B cell (primary cell): ENCODE results near the gene EFR3B. TPM values are rescaled to one million over a fixed set of nuclear protein-coding genes. Genes with fewer than 3 reads are reported as not detected.

Source experiments
- ATAC-seq: fragments of 200-7000 bp; cut with Tn5 transposase; one replicate; pipeline ENCODE4 v1.10.0; 2021; ENCODE audit warnings: low read depth, mild to moderate bottlenecking, moderate number of reproducible peaks, moderate library complexity
- CTCF ChIA-PET: fragments of 350-600 bp; sonication (Branson Sonifier 250); formaldehyde crosslinking; loops from one replicate; lab custom pipeline; 2021; ENCODE audit warnings: antibody characterized with exemption, inconsistent platforms; lab: Charles Lee
- POLR2A ChIA-PET: fragments of 350-600 bp; sonication (Branson Sonifier 250); formaldehyde crosslinking; loops from one replicate; lab custom pipeline; 2021; ENCODE audit warnings: antibody characterized with exemption; lab: Charles Lee
- DNase-seq: peaks from one replicate; pipeline ENCODE4 v3.0.0; 2013
- H2AFZ ChIP-seq: 2 replicates; pipeline ENCODE4 v1.6.1; 2012; ENCODE audit warnings: mild to moderate bottlenecking, low read depth, low read length; ENCODE audit not compliant: insufficient read depth, poor library complexity, severe bottlenecking
- H3K27ac ChIP-seq, 2 donors: 1 replicate in 1 of 2; 2 replicates in 1 of 2; pipeline ENCODE4 v1.5.1; 2012 to 2013; ENCODE audit warnings: low read length in 2 of 2, mild to moderate bottlenecking in 2 of 2, moderate library complexity in 1 of 2
- H3K27me3 ChIP-seq, 4 experiments: fragments of 200-600 bp in 1 of 4; sonication (generic) in 1 of 4; replicated peaks in 1 of 4; 1 replicate in 2 of 4; 2 replicates in 2 of 4; pipeline versions ENCODE4 v1.6.1 to v1.7.0; 2013 to 2016; ENCODE audit warnings: low read length in 3 of 4, mild to moderate bottlenecking in 2 of 4, mixed read lengths in 1 of 4, moderate library complexity in 1 of 4; ENCODE audit not compliant: insufficient read depth in 4 of 4, control insufficient read depth in 3 of 4; ENCODE audit errors: control extremely low read depth in 1 of 4
- H3K36me3 ChIP-seq, 2 experiments: replicated peaks in 1 of 2; 1 replicate in 1 of 2; 2 replicates in 1 of 2; pipeline versions ENCODE4 v1.6.1 to v1.7.1; 2013; ENCODE audit warnings: low read length in 1 of 2; ENCODE audit not compliant: insufficient read depth in 2 of 2, control insufficient read depth in 1 of 2; ENCODE audit errors: control extremely low read depth in 1 of 2, extremely low read depth in 1 of 2
- H3K4me1 ChIP-seq, 2 donors: fragments of 200-600 bp in 1 of 2; sonication (generic) in 1 of 2; 1 replicate in 1 of 2; 2 replicates in 1 of 2; pipeline versions ENCODE4 v1.5.1 to v1.6.1; 2013 to 2017; ENCODE audit warnings: low read length in 2 of 2; ENCODE audit not compliant: control insufficient read depth in 2 of 2, insufficient read depth in 2 of 2
- H3K4me2 ChIP-seq: replicated peaks from 2 replicates; pipeline ENCODE3; 2012; ENCODE audit warnings: mild to moderate bottlenecking, low read depth, low read length; ENCODE audit not compliant: poor library complexity, severe bottlenecking
- H3K4me3 ChIP-seq, 5 experiments: fragments of 200-600 bp in 1 of 5; sonication (generic) in 1 of 5; 1 replicate in 3 of 5; 2 replicates in 2 of 5; pipeline versions ENCODE4 v1.5.1 to v1.7.0; 2011 to 2016; ENCODE audit warnings: low read length in 4 of 5, mild to moderate bottlenecking in 4 of 5, low read depth in 2 of 5, control low read depth in 1 of 5, moderate library complexity in 1 of 5; ENCODE audit not compliant: insufficient read depth in 1 of 5; ENCODE audit errors: control extremely low read depth in 1 of 5, extremely low read depth in 1 of 5
- H3K79me2 ChIP-seq: fragments of 200-600 bp; sonication (generic); one replicate; pipeline ENCODE4 v1.6.0; 2016; ENCODE audit warnings: low read length; ENCODE audit not compliant: control insufficient read depth, insufficient read depth
- H3K9ac ChIP-seq: fragments of 200-600 bp; sonication (generic); 2 replicates; pipeline ENCODE4 v1.6.1; 2017; ENCODE audit warnings: mild to moderate bottlenecking, low read length, moderate library complexity
- H3K9me3 ChIP-seq, 3 donors: one replicate each; pipeline versions ENCODE4 v1.6.1 to v1.7.1; 2013; ENCODE audit warnings: low read length in 2 of 3; ENCODE audit not compliant: control insufficient read depth in 2 of 3, insufficient read depth in 1 of 3; ENCODE audit errors: control extremely low read depth in 1 of 3
- H4K20me1 ChIP-seq: 2 replicates; pipeline ENCODE4 v1.6.0; 2012; ENCODE audit warnings: mild to moderate bottlenecking, low read length; ENCODE audit not compliant: insufficient read depth, control insufficient read depth, poor library complexity, severe bottlenecking
- H3K27ac Mint-ChIP-seq: one replicate; pipeline ENCODE4 v1.8.0; 2021; ENCODE audit warnings: mixed read lengths
- H3K27me3 Mint-ChIP-seq: one replicate; pipeline ENCODE4 v1.8.0; 2021; ENCODE audit warnings: mixed read lengths
- H3K4me1 Mint-ChIP-seq: one replicate; pipeline ENCODE4 v1.8.0; 2021; ENCODE audit warnings: mixed read lengths
- H3K4me3 Mint-ChIP-seq: one replicate; pipeline ENCODE4 v1.8.0; 2021; ENCODE audit warnings: mixed read lengths
- H3K9me3 Mint-ChIP-seq: one replicate; pipeline ENCODE4 v1.8.0; 2022; ENCODE audit warnings: mixed read lengths; ENCODE audit not compliant: insufficient read depth
- EZH2 ChIP-seq: IDR thresholded peaks from 2 replicates; pipeline ENCODE4 v1.6.1; 2012; ENCODE audit warnings: borderline replicate concordance, low read depth, mild to moderate bottlenecking, moderate library complexity, low read length; ENCODE audit not compliant: insufficient read depth, poor library complexity, severe bottlenecking
- WGBS: methylation state at CpG from one replicate; pipeline ENCODE4 v1.1.5; 2013; ENCODE audit warnings: missing lambda C conversion rate; ENCODE audit not compliant: insufficient coverage; 5-methylcytosine and 5-hydroxymethylcytosine counted together
- intact Hi-C: fragments of 100-400 bp; cut with micrococcal nuclease; formaldehyde crosslinking; loops from one replicate; pipeline ENCODE4 v1.10.0; 2022
- polyA plus RNA-seq: library from polyadenylated mRNA; depleted of rRNA; stranded (reverse); fragments of >200 nt; gene quantifications from 2 replicates; pipeline ENCODE4 v1.2.3, GENCODE V29; 2012
- total RNA-seq, 2 donors: library from RNA; stranded (reverse); fragments of 120-200 nt in 1 of 2; gene quantifications; 1 replicate in 1 of 2; 2 replicates in 1 of 2; pipeline versions ENCODE4 v1.2.3 to v1.2.4, GENCODE V29; 2013 to 2022
- TF ChIP-seq, protein P1 (sequence below): fragments of 200-600 bp; IDR thresholded peaks from one replicate; pipeline ENCODE4 v1.8.0; 2022; ENCODE audit warnings: antibody characterized with exemption, mild to moderate bottlenecking

EFR3B gene
- total and polyA plus RNA-seq, 2 donors (not counting 1 experiment from before 2014, with no cell fraction given): 0.15 TPM; not detected in 1

DNA sequence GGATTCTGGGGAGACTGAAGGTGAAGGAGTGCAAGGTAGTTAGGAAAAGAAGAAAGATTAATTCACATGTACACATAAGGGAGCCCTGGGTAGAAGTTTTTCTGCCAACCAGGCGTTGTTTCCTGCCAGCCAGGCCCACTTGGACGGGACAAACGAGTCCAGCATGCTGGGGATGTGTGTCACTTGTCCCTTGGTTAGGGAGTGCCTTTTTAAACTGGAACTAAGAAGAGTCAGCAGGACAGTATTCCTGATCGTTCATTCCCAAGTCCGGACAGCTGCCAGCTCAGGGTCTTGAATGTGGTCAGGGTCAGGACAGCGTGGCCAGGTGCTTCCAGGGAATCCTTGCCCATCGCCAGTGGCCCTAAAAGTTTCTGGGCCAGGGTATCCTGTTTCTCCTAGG lies 83.3 kb downstream of the EFR3B start:
- intact Hi-C loops: loop anchor here (5.0 kb wide), 2 partner anchors 83 to 298 kb away; partner anchors contain the start of gene EFR3B
- no peaks in the 10 kb centered on the region for H3K9me3 Mint-ChIP-seq
- WGBS: 95% methylated on average over 7 of the region's 7 CpGs
- Histone ChIP-seq H3K27ac (no peak overlapping the region), H3K36me3 (no peaks in the 10 kb centered on the region), H3K4me3 (no peak overlapping the region), H2AFZ (no peak overlapping the region), H3K9me3 (peaks cover 0 to 4% (median 0%) of the 10 kb centered on the region in 3 donors), H3K4me2 (no peak overlapping the region), H3K4me1 (peaks cover 0 to 8% of the 10 kb centered on the region in 2 donors), H4K20me1 (no peaks in the 10 kb centered on the region), H3K79me2 (no peaks in the 10 kb centered on the region), H3K9ac (no peak overlapping the region), H3K27me3 (peaks cover 0 to 8% (median 3%) of the 10 kb centered on the region in 4 experiments)
- TF ChIP-seq, protein P1, sequence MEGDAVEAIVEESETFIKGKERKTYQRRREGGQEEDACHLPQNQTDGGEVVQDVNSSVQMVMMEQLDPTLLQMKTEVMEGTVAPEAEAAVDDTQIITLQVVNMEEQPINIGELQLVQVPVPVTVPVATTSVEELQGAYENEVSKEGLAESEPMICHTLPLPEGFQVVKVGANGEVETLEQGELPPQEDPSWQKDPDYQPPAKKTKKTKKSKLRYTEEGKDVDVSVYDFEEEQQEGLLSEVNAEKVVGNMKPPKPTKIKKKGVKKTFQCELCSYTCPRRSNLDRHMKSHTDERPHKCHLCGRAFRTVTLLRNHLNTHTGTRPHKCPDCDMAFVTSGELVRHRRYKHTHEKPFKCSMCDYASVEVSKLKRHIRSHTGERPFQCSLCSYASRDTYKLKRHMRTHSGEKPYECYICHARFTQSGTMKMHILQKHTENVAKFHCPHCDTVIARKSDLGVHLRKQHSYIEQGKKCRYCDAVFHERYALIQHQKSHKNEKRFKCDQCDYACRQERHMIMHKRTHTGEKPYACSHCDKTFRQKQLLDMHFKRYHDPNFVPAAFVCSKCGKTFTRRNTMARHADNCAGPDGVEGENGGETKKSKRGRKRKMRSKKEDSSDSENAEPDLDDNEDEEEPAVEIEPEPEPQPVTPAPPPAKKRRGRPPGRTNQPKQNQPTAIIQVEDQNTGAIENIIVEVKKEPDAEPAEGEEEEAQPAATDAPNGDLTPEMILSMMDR: no peak
- TF ChIP-seq EZH2: no peak
- no peak overlapping the region for H3K4me3 Mint-ChIP-seq
- POLR2A ChIA-PET: no interaction called here
- ATAC-seq (no peak), DNase-seq (no peak)
- peaks cover 5% of the 10 kb centered on the region for H3K4me1 Mint-ChIP-seq
- peaks cover 6% of the 10 kb centered on the region for H3K27me3 Mint-ChIP-seq
- CTCF ChIA-PET: no interaction called here
- H3K27ac Mint-ChIP-seq: no peak overlapping the region

DNA sequence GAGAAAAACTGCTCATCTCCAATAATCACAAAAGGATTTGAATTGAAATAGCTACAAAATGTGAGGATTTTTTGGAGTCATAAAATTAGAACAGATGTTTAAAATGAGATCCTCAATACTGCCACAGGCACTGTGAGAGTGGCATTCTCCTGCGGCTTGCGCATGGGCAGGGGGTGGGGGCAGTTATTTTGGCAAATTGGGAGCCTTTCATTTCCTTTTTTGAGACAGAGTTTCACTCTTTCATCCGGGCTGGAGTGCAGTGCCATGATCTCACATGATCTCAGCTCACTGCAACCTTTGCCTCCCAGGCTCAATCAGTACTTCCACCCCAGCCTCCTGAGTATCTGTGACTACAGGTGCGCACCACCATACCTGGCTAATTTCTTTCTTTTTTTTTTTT lies 84.1 kb downstream of the EFR3B start:
- intact Hi-C loops: loop anchor here (5.0 kb wide), 2 partner anchors 84 to 299 kb away; partner anchors contain the start of gene EFR3B
- no peak for ATAC-seq
- WGBS: 90% methylated on average over 2 of the region's 4 CpGs

More for the DNA sequence above, 84.1 kb downstream of the EFR3B start:
- Histone ChIP-seq H3K79me2 (no peaks in the 10 kb centered on the region), H3K27ac (no peak overlapping the region), H3K4me1 (peaks cover 0 to 8% of the 10 kb centered on the region in 2 donors), H3K9me3 (peaks cover 0 to 4% (median 0%) of the 10 kb centered on the region in 3 donors), H3K36me3 (no peaks in the 10 kb centered on the region), H3K9ac (no peak overlapping the region), H3K4me2 (no peak overlapping the region), H3K4me3 (no peak overlapping the region), H2AFZ (no peak overlapping the region), H4K20me1 (no peaks in the 10 kb centered on the region), H3K27me3 (peaks cover 0 to 16% (median 7%) of the 10 kb centered on the region in 4 experiments)
- H3K4me1 Mint-ChIP-seq: peaks cover 8% of the 10 kb centered on the region
- no peak overlapping the region for H3K27ac Mint-ChIP-seq
- TF ChIP-seq, protein P1: no peak
- no peak for TF ChIP-seq EZH2
- no peak overlapping the region for H3K4me3 Mint-ChIP-seq
- H3K9me3 Mint-ChIP-seq: no peaks in the 10 kb centered on the region
- DNase-seq: no peak
- ChIA-PET POLR2A (no interaction called here), CTCF (interaction anchor here (0.8 kb wide), 1 partner anchor 134 kb away, joined by 4 read pairs; no protein-coding TSS in a partner anchor)
- peaks cover 14% of the 10 kb centered on the region for H3K27me3 Mint-ChIP-seq
